GOT3 (cell line): ENCODE results near the gene SEC23B.

ENCODE experiments used
- DNase-seq: peaks from one replicate; lab custom pipeline; 2025; ENCODE audit warnings: mixed read lengths; lab: John Stamatoyannopoulos, UW

The SEC23B gene

DNA sequence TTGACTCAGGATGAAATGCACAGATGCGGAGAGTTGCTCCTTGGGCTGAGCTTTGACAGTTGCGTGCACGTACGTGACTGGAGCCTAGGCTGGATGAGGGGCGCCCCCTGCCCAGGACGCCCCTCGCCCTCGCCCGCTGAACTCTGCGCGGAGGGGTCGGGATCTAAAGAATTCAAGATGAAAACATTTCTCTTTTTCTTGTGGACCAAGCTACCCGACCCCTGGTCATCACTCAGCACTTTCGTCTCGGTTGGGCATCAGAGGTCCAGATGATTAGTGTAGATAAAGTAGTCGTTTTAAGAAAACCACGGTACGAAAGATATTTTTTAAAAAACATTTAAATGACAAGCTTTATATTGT is 80.8 kb downstream of the SEC23B start:
- no peak for DNase-seq

DNA sequence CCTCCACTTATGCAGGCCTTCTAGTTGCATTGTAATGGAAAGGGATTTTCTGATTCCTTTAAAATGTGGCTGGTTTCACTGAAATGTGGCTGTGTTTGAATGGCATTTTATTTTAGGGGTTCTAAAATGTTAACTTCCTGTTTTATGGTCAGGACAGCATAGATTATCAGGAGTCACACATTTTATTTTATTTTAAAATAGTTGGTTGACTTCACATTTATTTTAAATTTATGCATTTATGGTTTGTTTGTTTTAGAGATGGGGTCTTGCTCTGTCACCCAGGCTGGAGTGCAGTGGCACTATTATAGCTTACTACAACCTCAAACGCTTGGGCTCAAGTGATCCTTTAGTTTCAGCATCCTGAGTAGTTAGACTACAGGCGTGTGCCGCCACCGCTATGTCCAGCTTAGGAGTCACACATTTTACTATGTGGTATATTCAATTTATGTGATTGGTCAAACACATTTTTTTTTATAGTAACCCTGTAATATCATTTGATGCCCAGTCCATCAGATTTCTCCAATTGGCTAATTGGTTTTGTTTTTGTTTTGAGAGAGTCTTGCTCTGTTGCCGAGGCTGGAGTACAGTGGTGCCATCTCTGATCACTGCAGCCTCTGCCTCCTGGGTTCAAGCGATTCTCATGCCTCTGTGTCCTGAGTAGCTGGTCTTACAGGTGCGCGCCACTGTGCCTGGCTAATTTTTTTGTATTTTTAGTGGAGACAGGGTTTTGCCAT is 82.4 kb downstream of the SEC23B start:
- DNase-seq: no peak

DNA sequence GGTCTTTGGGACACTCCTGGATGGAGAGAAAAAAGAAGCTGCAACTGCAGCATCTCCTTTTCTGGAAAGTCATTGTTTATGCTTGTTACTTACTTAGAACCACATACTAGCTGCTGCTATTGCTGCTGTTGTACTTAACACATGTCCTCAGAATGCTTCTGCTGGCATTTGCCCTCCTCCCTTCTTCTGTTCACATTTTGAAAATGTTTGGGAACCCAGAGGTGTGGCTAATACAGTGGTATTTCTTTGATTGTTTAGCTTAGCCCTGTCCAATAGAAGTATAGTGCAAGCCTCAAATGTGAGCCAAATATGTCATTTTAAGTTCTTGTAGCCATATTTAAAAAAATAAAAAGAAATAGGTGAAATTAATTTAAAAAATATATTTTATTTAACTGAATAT is 88.5 kb downstream of the SEC23B start:
- DNase-seq: no peak

DNA sequence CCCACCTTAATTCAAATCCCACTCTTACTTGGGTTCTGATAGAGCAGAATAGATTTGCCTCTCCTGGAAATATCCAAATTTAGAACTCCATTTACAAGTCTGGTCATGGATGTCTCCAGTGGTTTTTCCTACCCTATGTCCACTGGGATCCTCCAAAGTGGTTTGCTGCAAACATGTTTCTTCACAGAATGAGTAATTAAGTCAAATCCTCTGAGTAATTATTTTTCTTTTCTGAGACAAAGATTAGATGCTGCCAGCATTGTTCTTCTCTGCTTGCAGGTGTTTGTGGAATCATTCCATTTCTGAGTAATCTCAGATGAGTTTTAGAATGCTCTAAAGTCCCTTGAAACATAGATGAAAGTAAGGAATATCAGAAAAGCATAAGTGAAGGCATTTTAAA is 102.0 kb downstream of the SEC23B start:
- DNase-seq: no peak
